Type B pancreatic cell (in vitro differentiated cells): ENCODE results near the gene TUT4. TPM values are rescaled to one million over a fixed set of nuclear protein-coding genes. Genes with fewer than 3 reads are reported as not detected.

ENCODE experiments used
- DNase-seq: peaks from one replicate; pipeline ENCODE4 v3.0.0; 2021; ENCODE audit warnings: mixed read lengths; ENCODE audit not compliant: unreplicated experiment; ENCODE audit errors: extremely low spot score
- H3K27ac Mint-ChIP-seq: 2 replicates; pipeline ENCODE4 v1.8.0; 2021; ENCODE audit warnings: mild to moderate bottlenecking, mixed read lengths
- H3K27me3 Mint-ChIP-seq: 2 replicates; pipeline ENCODE4 v1.8.0; 2021; ENCODE audit warnings: mixed read lengths
- H3K36me3 Mint-ChIP-seq: 2 replicates; pipeline ENCODE4 v1.8.0; 2021; ENCODE audit warnings: mixed read lengths
- H3K4me1 Mint-ChIP-seq: one replicate; pipeline ENCODE4 v1.8.0; 2021; ENCODE audit warnings: mixed read lengths; ENCODE audit not compliant: unreplicated experiment
- H3K4me3 Mint-ChIP-seq: 2 replicates; pipeline ENCODE4 v1.8.0; 2021; ENCODE audit warnings: mild to moderate bottlenecking, mixed read lengths
- H3K9me3 Mint-ChIP-seq: 2 replicates; pipeline ENCODE4 v1.8.0; 2021; ENCODE audit warnings: mixed read lengths
- CTCF ChIP-seq: fragments of 200-600 bp; sonication (generic); conservative IDR thresholded peaks from 2 replicates; pipeline ENCODE4 v1.5.0; 2021; ENCODE audit warnings: antibody characterized with exemption, mild to moderate bottlenecking
- total RNA-seq: library from RNA; stranded (reverse); gene quantifications from 2 replicates; pipeline ENCODE4 v1.2.1, GENCODE V29; 2021; ENCODE audit warnings: low replicate concordance

Gene TUT4
- total RNA-seq, 1 donor from 2014 or later = 108 TPM

GRCh38 chr1:52413410-52413989, 139.4 kb downstream of the TUT4 start:
- no peak overlapping the region for H3K4me3 Mint-ChIP-seq
- no peak for TF ChIP-seq CTCF
- H3K36me3 Mint-ChIP-seq = peaks cover 56% of the 10 kb centered on the region
- no peak overlapping the region for H3K27ac Mint-ChIP-seq
- H3K4me1 Mint-ChIP-seq = no peaks in the 10 kb centered on the region
- no peaks in the 10 kb centered on the region for H3K27me3 Mint-ChIP-seq
- no peak for DNase-seq
- no peaks in the 10 kb centered on the region for H3K9me3 Mint-ChIP-seq

- Mint-ChIP-seq H3K36me3 (peaks cover 12% of the 10 kb centered on the region), H3K9me3 (no peaks in the 10 kb centered on the region), H3K4me1 (peaks cover 24% of the 10 kb centered on the region), H3K4me3 (peak overlapping the region; percentile 99), H3K27me3 (no peaks in the 10 kb centered on the region), H3K27ac (peak overlapping the region; percentile 100)
- TF ChIP-seq CTCF = peak; percentile 4
- DNase-seq = no peak
Measured at GRCh38 chr1:52404975-52405338, 147.9 kb downstream of the TUT4 start.

- no peaks in the 10 kb centered on the region for H3K9me3 Mint-ChIP-seq
- H3K27ac Mint-ChIP-seq = peak within 1 kb of the TSS; percentile 100
- DNase-seq = peak; percentile 95
- H3K4me3 Mint-ChIP-seq = peak within 1 kb of the TSS; percentile 99
- no peaks in the 10 kb centered on the region for H3K27me3 Mint-ChIP-seq
- H3K4me1 Mint-ChIP-seq = peaks cover 24% of the 10 kb centered on the region
- peak; percentile 71 for TF ChIP-seq CTCF
- H3K36me3 Mint-ChIP-seq = peaks cover 12% of the 10 kb centered on the region
Measured at GRCh38 chr1:52404116-52404974, 148.5 kb downstream of the TUT4 start, which contains the start of the genes ORC1 and PRPF38A. TSS of gene ORC1 (minus strand) at chr1:52404423. CDS start at chr1:52402223, 2,200 bp downstream. TSS of gene PRPF38A (plus strand) at chr1:52404602. CDS start at chr1:52404750, 148 bp downstream.

- Mint-ChIP-seq H3K27me3 (no peaks in the 10 kb centered on the region), H3K9me3 (no peaks in the 10 kb centered on the region), H3K4me3 (peak overlapping the region; percentile 99), H3K27ac (peak overlapping the region; percentile 100), H3K4me1 (peaks cover 24% of the 10 kb centered on the region), H3K36me3 (peaks cover 7% of the 10 kb centered on the region)
- TF ChIP-seq CTCF = no peak
- no peak for DNase-seq
Measured at GRCh38 chr1:52403566-52404115, 149.3 kb downstream of the TUT4 start.

- H3K27ac Mint-ChIP-seq = peak overlapping the region; percentile 100
- TF ChIP-seq CTCF = no peak
- H3K4me1 Mint-ChIP-seq = peaks cover 24% of the 10 kb centered on the region
- H3K36me3 Mint-ChIP-seq = peaks cover 7% of the 10 kb centered on the region
- no peaks in the 10 kb centered on the region for H3K9me3 Mint-ChIP-seq
- H3K27me3 Mint-ChIP-seq = no peaks in the 10 kb centered on the region
- peak overlapping the region; percentile 99 for H3K4me3 Mint-ChIP-seq
- no peak for DNase-seq
Measured at GRCh38 chr1:52402860-52403240, 150.0 kb downstream of the TUT4 start.
